Ishikawa (cell line): ENCODE data around the gene TRAK1.

Experiments
- CREB1 ChIP-seq: IDR thresholded peaks from 2 replicates; pipeline ENCODE4 v1.6.1; 2012; ENCODE audit warnings: low read depth
- EP300 ChIP-seq: IDR thresholded peaks from 2 replicates; pipeline ENCODE4 v1.6.1; 2012; ENCODE audit warnings: borderline replicate concordance
- NFIC ChIP-seq: IDR thresholded peaks from 2 replicates; pipeline ENCODE4 v1.6.1; 2012
- RAD21 ChIP-seq: IDR thresholded peaks from 2 replicates; pipeline ENCODE4 v1.6.1; 2012; ENCODE audit warnings: low read depth
- TAF1 ChIP-seq: IDR thresholded peaks from 2 replicates; pipeline ENCODE4 v1.6.1; 2012; ENCODE audit warnings: low read depth, mild to moderate bottlenecking
- YY1 ChIP-seq: IDR thresholded peaks from 2 replicates; pipeline ENCODE4 v1.6.1; 2012; ENCODE audit warnings: low read depth
- ZBTB7A ChIP-seq: IDR thresholded peaks from 2 replicates; pipeline ENCODE4 v1.6.1; 2012; ENCODE audit warnings: low read depth
- TF ChIP-seq, protein P1 (sequence below): IDR thresholded peaks from 2 replicates; pipeline ENCODE4 v1.6.1; 2012
- TF ChIP-seq, protein P2 (sequence below): IDR thresholded peaks from 2 replicates; pipeline ENCODE4 v1.6.1; 2012; ENCODE audit warnings: low read depth, mild to moderate bottlenecking
- TF ChIP-seq, protein P3 (sequence below): IDR thresholded peaks from 2 replicates; pipeline ENCODE4 v1.6.1; 2012

DNA sequence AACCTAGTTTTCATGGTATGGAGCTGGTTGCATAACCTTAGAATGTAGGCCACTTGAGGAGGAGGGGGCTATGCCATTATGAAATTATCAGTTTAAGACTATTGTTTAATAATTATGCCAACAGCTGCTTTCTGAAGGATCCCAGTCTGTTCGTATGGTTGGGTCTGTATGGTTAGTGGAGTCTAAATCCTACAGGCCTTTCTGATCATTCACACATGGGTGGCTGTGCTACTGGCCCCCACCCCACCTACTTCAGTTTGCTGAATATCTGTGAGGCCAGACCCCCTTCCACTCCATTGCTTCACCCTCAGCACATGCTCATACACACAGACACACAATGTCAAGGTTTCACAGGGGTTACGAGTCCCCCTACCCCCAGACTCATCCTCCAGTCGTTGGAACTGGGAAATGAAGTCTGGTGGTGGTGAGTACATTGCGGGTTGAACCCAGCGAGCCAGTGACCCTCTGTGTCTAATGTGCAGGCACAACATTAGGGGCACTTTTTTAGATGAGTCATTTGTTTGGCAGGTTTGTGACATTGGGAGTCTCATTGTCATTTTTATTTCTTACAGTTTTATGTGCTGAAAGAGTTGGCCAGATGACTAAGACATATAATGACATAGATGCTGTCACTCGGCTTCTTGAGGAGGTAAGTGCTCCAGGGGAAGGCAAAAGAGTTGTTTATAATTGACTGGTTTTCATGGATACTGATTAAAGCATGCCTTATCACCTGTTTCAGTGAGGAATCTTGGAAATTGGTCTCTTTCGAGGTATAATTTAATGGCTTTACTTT lies 85.3 kb downstream of the TRAK1 start:
- TF ChIP-seq, protein P1, sequence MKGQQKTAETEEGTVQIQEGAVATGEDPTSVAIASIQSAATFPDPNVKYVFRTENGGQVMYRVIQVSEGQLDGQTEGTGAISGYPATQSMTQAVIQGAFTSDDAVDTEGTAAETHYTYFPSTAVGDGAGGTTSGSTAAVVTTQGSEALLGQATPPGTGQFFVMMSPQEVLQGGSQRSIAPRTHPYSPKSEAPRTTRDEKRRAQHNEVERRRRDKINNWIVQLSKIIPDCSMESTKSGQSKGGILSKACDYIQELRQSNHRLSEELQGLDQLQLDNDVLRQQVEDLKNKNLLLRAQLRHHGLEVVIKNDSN, result no peak
- no peak for TF ChIP-seq CREB1
- TF ChIP-seq, protein P2, sequence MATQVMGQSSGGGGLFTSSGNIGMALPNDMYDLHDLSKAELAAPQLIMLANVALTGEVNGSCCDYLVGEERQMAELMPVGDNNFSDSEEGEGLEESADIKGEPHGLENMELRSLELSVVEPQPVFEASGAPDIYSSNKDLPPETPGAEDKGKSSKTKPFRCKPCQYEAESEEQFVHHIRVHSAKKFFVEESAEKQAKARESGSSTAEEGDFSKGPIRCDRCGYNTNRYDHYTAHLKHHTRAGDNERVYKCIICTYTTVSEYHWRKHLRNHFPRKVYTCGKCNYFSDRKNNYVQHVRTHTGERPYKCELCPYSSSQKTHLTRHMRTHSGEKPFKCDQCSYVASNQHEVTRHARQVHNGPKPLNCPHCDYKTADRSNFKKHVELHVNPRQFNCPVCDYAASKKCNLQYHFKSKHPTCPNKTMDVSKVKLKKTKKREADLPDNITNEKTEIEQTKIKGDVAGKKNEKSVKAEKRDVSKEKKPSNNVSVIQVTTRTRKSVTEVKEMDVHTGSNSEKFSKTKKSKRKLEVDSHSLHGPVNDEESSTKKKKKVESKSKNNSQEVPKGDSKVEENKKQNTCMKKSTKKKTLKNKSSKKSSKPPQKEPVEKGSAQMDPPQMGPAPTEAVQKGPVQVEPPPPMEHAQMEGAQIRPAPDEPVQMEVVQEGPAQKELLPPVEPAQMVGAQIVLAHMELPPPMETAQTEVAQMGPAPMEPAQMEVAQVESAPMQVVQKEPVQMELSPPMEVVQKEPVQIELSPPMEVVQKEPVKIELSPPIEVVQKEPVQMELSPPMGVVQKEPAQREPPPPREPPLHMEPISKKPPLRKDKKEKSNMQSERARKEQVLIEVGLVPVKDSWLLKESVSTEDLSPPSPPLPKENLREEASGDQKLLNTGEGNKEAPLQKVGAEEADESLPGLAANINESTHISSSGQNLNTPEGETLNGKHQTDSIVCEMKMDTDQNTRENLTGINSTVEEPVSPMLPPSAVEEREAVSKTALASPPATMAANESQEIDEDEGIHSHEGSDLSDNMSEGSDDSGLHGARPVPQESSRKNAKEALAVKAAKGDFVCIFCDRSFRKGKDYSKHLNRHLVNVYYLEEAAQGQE, result no peak
- no peak for TF ChIP-seq EP300
- no peak for TF ChIP-seq NFIC
- no peak for TF ChIP-seq ZBTB7A
- TF ChIP-seq, protein P3, sequence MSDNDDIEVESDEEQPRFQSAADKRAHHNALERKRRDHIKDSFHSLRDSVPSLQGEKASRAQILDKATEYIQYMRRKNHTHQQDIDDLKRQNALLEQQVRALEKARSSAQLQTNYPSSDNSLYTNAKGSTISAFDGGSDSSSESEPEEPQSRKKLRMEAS, result no peak
- TF ChIP-seq YY1, result no peak
- TF ChIP-seq TAF1, result no peak
- no peak for TF ChIP-seq RAD21
